Urinary bladder (tissue), 4 donors: ENCODE data around the gene FERMT2. TPM values are rescaled to one million over a fixed set of nuclear protein-coding genes. Genes with fewer than 3 reads are reported as not detected.

Experiments used
- DNase-seq: peaks from one replicate; pipeline ENCODE4 v3.0.0-alpha.2; 2015; ENCODE audit errors: extremely low spot score
- H3K27ac ChIP-seq: one replicate; pipeline ENCODE4 v1.5.1; 2013; ENCODE audit warnings: low read depth, mild to moderate bottlenecking, moderate library complexity
- H3K36me3 ChIP-seq: one replicate; pipeline ENCODE4 v1.6.1; 2013; ENCODE audit warnings: mild to moderate bottlenecking, moderate library complexity; ENCODE audit not compliant: insufficient read depth
- H3K4me1 ChIP-seq: one replicate; pipeline ENCODE4 v1.6.1; 2013; ENCODE audit warnings: mild to moderate bottlenecking, moderate library complexity; ENCODE audit not compliant: insufficient read depth
- H3K4me3 ChIP-seq: one replicate; pipeline ENCODE4 v1.5.1; 2013; ENCODE audit warnings: low read depth, low read length
- WGBS: extraction: QIAGEN DNeasy Blood & Tissue Kit; methylation state at CpG from one replicate; pipeline ENCODE4 v1.1.7; 2013; 5-methylcytosine and 5-hydroxymethylcytosine counted together
- polyA plus RNA-seq: library from polyadenylated mRNA; stranded (reverse); fragments of 200-250 nt; gene quantifications from one replicate; pipeline ENCODE4 v1.2.3, GENCODE V29; 2013
- total RNA-seq: library from RNA; depleted of rRNA; stranded (reverse); fragments of >200 nt; gene quantifications from one replicate; pipeline ENCODE4 v1.2.3, GENCODE V29; 2014
- donor health status: healthy with polysubstance abuse.
- donor health status: healthy.

The FERMT2 gene
- total and polyA plus RNA-seq, 2 donors, result 216 to 298 TPM

GRCh38 chr14:52861403-52861802 lies 89.4 kb downstream of the FERMT2 start:
- DNase-seq, result no peak
- 78% methylated on average over 2 of the region's 2 CpGs for WGBS
- Histone ChIP-seq H3K4me3 (no peak overlapping the region), H3K4me1 (no peaks in the 10 kb centered on the region), H3K36me3 (peaks cover 6% of the 10 kb centered on the region), H3K27ac (no peak overlapping the region)

- no peak for DNase-seq
- WGBS, result 89% methylated on average over 3 of the region's 3 CpGs
- Histone ChIP-seq H3K36me3 (peaks cover 6% of the 10 kb centered on the region), H3K27ac (no peak overlapping the region), H3K4me1 (no peaks in the 10 kb centered on the region), H3K4me3 (no peak overlapping the region)
Measured at GRCh38 chr14:52860910-52861309, 89.9 kb downstream of the FERMT2 start.

GRCh38 chr14:52860209-52860608 lies 90.6 kb downstream of the FERMT2 start:
- H3K4me1 ChIP-seq, result no peaks in the 10 kb centered on the region
- no peak overlapping the region for H3K27ac ChIP-seq
- no peak overlapping the region for H3K4me3 ChIP-seq
- H3K36me3 ChIP-seq, result peaks cover 6% of the 10 kb centered on the region
- 80% methylated on average over 3 of the region's 3 CpGs for WGBS
- no peak for DNase-seq

GRCh38 chr14:52856139-52856538 lies 94.7 kb downstream of the FERMT2 start:
- no peak for DNase-seq
- no peak overlapping the region for H3K27ac ChIP-seq
- peaks cover 6% of the 10 kb centered on the region for H3K36me3 ChIP-seq
- H3K4me1 ChIP-seq, result no peaks in the 10 kb centered on the region
- 89% methylated on average over 4 of the region's 4 CpGs for WGBS
- H3K4me3 ChIP-seq, result no peak overlapping the region

GRCh38 chr14:52853522-52853854 lies 97.4 kb downstream of the FERMT2 start:
- DNase-seq, result no peak
- H3K27ac ChIP-seq, result no peak overlapping the region

GRCh38 chr14:52852810-52853521 lies 97.9 kb downstream of the FERMT2 start:
- DNase-seq, result no peak
- no peaks in the 10 kb centered on the region for H3K36me3 ChIP-seq
- H3K4me3 ChIP-seq, result no peak overlapping the region
- no peak overlapping the region for H3K27ac ChIP-seq
- no peaks in the 10 kb centered on the region for H3K4me1 ChIP-seq
- WGBS, result 46% methylated on average over 2 of the region's 2 CpGs

More at GRCh38 chr14:52853522-52853854, 97.4 kb downstream of the FERMT2 start:
- Histone ChIP-seq H3K4me3 (no peak overlapping the region), H3K36me3 (peaks cover 1% of the 10 kb centered on the region), H3K4me1 (no peaks in the 10 kb centered on the region)
- WGBS, result 64% methylated on average over 3 of the region's 3 CpGs

GRCh38 chr14:52850451-52850909 lies 100.4 kb downstream of the FERMT2 start:
- Histone ChIP-seq H3K27ac (no peak overlapping the region), H3K4me1 (no peaks in the 10 kb centered on the region), H3K4me3 (no peak overlapping the region), H3K36me3 (no peaks in the 10 kb centered on the region)
- no peak for DNase-seq
- 87% methylated on average over 7 of the region's 7 CpGs for WGBS

GRCh38 chr14:52848626-52849025 lies 102.2 kb downstream of the FERMT2 start:
- Histone ChIP-seq H3K4me3 (no peak overlapping the region), H3K36me3 (no peaks in the 10 kb centered on the region), H3K27ac (no peak overlapping the region), H3K4me1 (no peaks in the 10 kb centered on the region)
- DNase-seq, result no peak
- 93% methylated on average over 5 of the region's 5 CpGs for WGBS

GRCh38 chr14:52846591-52846990 lies 104.3 kb downstream of the FERMT2 start:
- Histone ChIP-seq H3K27ac (no peak overlapping the region), H3K36me3 (no peaks in the 10 kb centered on the region), H3K4me3 (no peak overlapping the region), H3K4me1 (no peaks in the 10 kb centered on the region)
- DNase-seq, result no peak
- WGBS, result 83% methylated on average over 5 of the region's 5 CpGs

GRCh38 chr14:52845081-52845480 lies 105.8 kb downstream of the FERMT2 start:
- no peak overlapping the region for H3K27ac ChIP-seq
- H3K4me1 ChIP-seq, result no peaks in the 10 kb centered on the region
- no peaks in the 10 kb centered on the region for H3K36me3 ChIP-seq
- WGBS, result 50% methylated on average over 5 of the region's 5 CpGs
- no peak for DNase-seq
- no peak overlapping the region for H3K4me3 ChIP-seq

GRCh38 chr14:52844262-52845060 lies 106.4 kb downstream of the FERMT2 start:
- Histone ChIP-seq H3K4me3 (no peak overlapping the region), H3K27ac (no peak overlapping the region), H3K4me1 (no peaks in the 10 kb centered on the region), H3K36me3 (no peaks in the 10 kb centered on the region)
- WGBS, result 17% methylated on average over 6 of the region's 6 CpGs
- no peak for DNase-seq

GRCh38 chr14:52840877-52841276 lies 110.0 kb downstream of the FERMT2 start:
- DNase-seq, result no peak
- Histone ChIP-seq H3K4me3 (no peak overlapping the region), H3K4me1 (no peaks in the 10 kb centered on the region), H3K27ac (no peak overlapping the region), H3K36me3 (no peaks in the 10 kb centered on the region)
- 48% methylated on average over 3 of the region's 3 CpGs for WGBS

- H3K27ac ChIP-seq, result no peak overlapping the region
- DNase-seq, result no peak
- 89% methylated on average over 7 of the region's 7 CpGs for WGBS
- no peaks in the 10 kb centered on the region for H3K4me1 ChIP-seq
- no peak overlapping the region for H3K4me3 ChIP-seq
- no peaks in the 10 kb centered on the region for H3K36me3 ChIP-seq
Measured at GRCh38 chr14:52837451-52837850, 113.4 kb downstream of the FERMT2 start.

GRCh38 chr14:52836063-52836462 lies 114.8 kb downstream of the FERMT2 start:
- Histone ChIP-seq H3K4me3 (no peak overlapping the region), H3K36me3 (no peaks in the 10 kb centered on the region), H3K4me1 (no peaks in the 10 kb centered on the region), H3K27ac (no peak overlapping the region)
- 93% methylated on average over 9 of the region's 9 CpGs for WGBS
- no peak for DNase-seq
